Upper lobe of left lung (tissue), 6 donors: Measurements from ENCODE around the gene PPP1R3F. TPM values are rescaled to one million over a fixed set of nuclear protein-coding genes. Genes with fewer than 3 reads are reported as not detected.

Experiments used
- ATAC-seq, 2 donors: fragments of 200-7000 bp; cut with Tn5 transposase; one replicate each; pipeline ENCODE4 v1.9.1; 2022; ENCODE audit warnings: mild to moderate bottlenecking in 2 of 2, moderate library complexity in 2 of 2; ENCODE audit not compliant: low FRiP score in 2 of 2
- DNase-seq, 2 donors: peaks; one replicate each; pipeline ENCODE4 v3.0.0-alpha.2; 2019 to 2020
- H3K27ac ChIP-seq, 4 donors: fragments of 200-600 bp; sonication (generic); one replicate each; pipeline ENCODE4 v1.5.1; 2016 to 2019
- H3K27me3 ChIP-seq, 4 donors: fragments of 200-600 bp; sonication (generic); one replicate each; pipeline ENCODE4 v1.5.1; 2017 to 2019
- H3K36me3 ChIP-seq, 4 donors: fragments of 200-600 bp; sonication (generic); one replicate each; pipeline ENCODE4 v1.5.1; 2016 to 2019
- H3K4me1 ChIP-seq, 4 donors: fragments of 200-600 bp; sonication (generic); one replicate each; pipeline ENCODE4 v1.5.1; 2018 to 2019
- H3K4me3 ChIP-seq, 4 donors: fragments of 200-600 bp; sonication (generic); one replicate each; pipeline ENCODE4 v1.5.1; 2017 to 2019; ENCODE audit warnings: mild to moderate bottlenecking in 2 of 4, moderate library complexity in 1 of 4
- H3K9me3 ChIP-seq, 4 donors: fragments of 200-600 bp; sonication (generic); one replicate each; pipeline ENCODE4 v1.5.1; 2018 to 2019
- CTCF ChIP-seq, 6 experiments: fragments of 450-650 bp in 4 of 6; fragments of 200-600 bp in 2 of 6; sonication (generic) in 2 of 6; IDR thresholded peaks; one replicate each; pipeline ENCODE4 v1.5.1; 2016 to 2019; ENCODE audit warnings: antibody characterized with exemption in 6 of 6
- EP300 ChIP-seq, 4 donors: sonication (generic); formaldehyde crosslinking; IDR thresholded peaks; one replicate each; pipeline ENCODE4 v1.5.1; 2017; ENCODE audit warnings: antibody characterized with exemption in 4 of 4, control low read depth in 2 of 4
- POLR2A ChIP-seq, 4 donors: fragments of 450-650 bp; IDR thresholded peaks; one replicate each; pipeline ENCODE4 v1.5.1; 2016 to 2017; ENCODE audit warnings: antibody characterized with exemption in 4 of 4, mild to moderate bottlenecking in 2 of 4
- POLR2AphosphoS5 ChIP-seq, 2 donors: sonication (generic); formaldehyde crosslinking; IDR thresholded peaks; one replicate each; pipeline ENCODE4 v1.5.1; 2017; ENCODE audit warnings: antibody characterized with exemption in 2 of 2
- WGBS, 2 donors: methylation state at CpG; one replicate each; pipeline ENCODE4 v1.1.5; 2017 to 2018; 5-methylcytosine and 5-hydroxymethylcytosine counted together
- total RNA-seq, 6 donors: library from RNA; depleted of rRNA in 4 of 6; stranded (reverse); fragments of >200 nt in 4 of 6; gene quantifications; one replicate each; pipeline versions ENCODE4 v1.1.0 to v1.2.1, GENCODE V29; 2016 to 2021
- donor health status: DM: no; HTN: no; CAD: no; lungs with moderate emphysema.
- donor health status: DM: no; HTN: yes; CAD: no; lungs with severe emphysema.

PPP1R3F gene
- total RNA-seq, 6 donors from 2014 or later, result 3.3 to 14.9 (median 7.1) TPM

- 83 to 88% methylated on average over 2 to 8 of the region's 10 CpGs for WGBS, 2 donors
- peaks cover 0 to 64% (median 26%) of the 10 kb centered on the region in 4 donors for H3K36me3 ChIP-seq
Measured at GRCh38 chrX:49246541-49246940, 23.1 kb upstream of the PPP1R3F start.

GRCh38 chrX:49247346-49247745 lies 22.2 kb upstream of the PPP1R3F start:
- DNase-seq (no peak), ATAC-seq (no peak)
- no peaks in the 10 kb centered on the region for H3K9me3 ChIP-seq
- H3K36me3 ChIP-seq, result peaks cover 0 to 64% (median 26%) of the 10 kb centered on the region in 4 donors
- no peaks in the 10 kb centered on the region for H3K27me3 ChIP-seq
- 86% methylated on average over 11 of the region's 11 CpGs; no CpG with 5 or more reads in 1 of the 2 donors for WGBS, 2 donors
- no peaks in the 10 kb centered on the region for H3K4me1 ChIP-seq
- H3K27ac ChIP-seq, result no peak overlapping the region
- H3K4me3 ChIP-seq, result no peak overlapping the region
- TF ChIP-seq EP300 (IDR thresholded peaks at IDR 0.05) (no peak), CTCF (IDR thresholded peaks at IDR 0.05) (no peak), POLR2A (IDR thresholded peaks at IDR 0.05) (no peak), POLR2AphosphoS5 (IDR thresholded peaks at IDR 0.05) (no peak)

More at GRCh38 chrX:49246541-49246940, 23.1 kb upstream of the PPP1R3F start:
- TF ChIP-seq POLR2AphosphoS5 (IDR thresholded peaks at IDR 0.05), result no peak
- TF ChIP-seq POLR2A (IDR thresholded peaks at IDR 0.05), result no peak
- H3K27me3 ChIP-seq, result no peaks in the 10 kb centered on the region
- H3K4me3 ChIP-seq, result no peak overlapping the region
- no peak for DNase-seq
- H3K4me1 ChIP-seq, result no peaks in the 10 kb centered on the region
- ATAC-seq, result no peak
- no peaks in the 10 kb centered on the region for H3K9me3 ChIP-seq
- H3K27ac ChIP-seq, result no peak overlapping the region

- no peaks in the 10 kb centered on the region for H3K9me3 ChIP-seq
- TF ChIP-seq POLR2AphosphoS5 (IDR thresholded peaks at IDR 0.05) (no peak), CTCF (IDR thresholded peaks at IDR 0.05) (no peak), EP300 (IDR thresholded peaks at IDR 0.05) (no peak), POLR2A (IDR thresholded peaks at IDR 0.05) (no peak)
- ATAC-seq (no peak), DNase-seq (no peak)
- H3K27ac ChIP-seq, result no peak overlapping the region
- H3K4me1 ChIP-seq, result no peaks in the 10 kb centered on the region
- 91% methylated on average over 26 of the region's 28 CpGs; no CpG with 5 or more reads in 1 of the 2 donors for WGBS, 2 donors
- peaks cover 0 to 59% (median 22%) of the 10 kb centered on the region in 4 donors for H3K36me3 ChIP-seq
- no peaks in the 10 kb centered on the region for H3K27me3 ChIP-seq
- no peak overlapping the region for H3K4me3 ChIP-seq
Measured at GRCh38 chrX:49247916-49248811, 21.4 kb upstream of the PPP1R3F start.

GRCh38 chrX:49249071-49249470 lies 20.5 kb upstream of the PPP1R3F start:
- TF ChIP-seq CTCF (IDR thresholded peaks at IDR 0.05) (no peak), POLR2AphosphoS5 (IDR thresholded peaks at IDR 0.05) (no peak), EP300 (IDR thresholded peaks at IDR 0.05) (no peak), POLR2A (IDR thresholded peaks at IDR 0.05) (no peak)
- DNase-seq, result no peak
- Histone ChIP-seq H3K4me1 (no peaks in the 10 kb centered on the region), H3K9me3 (no peaks in the 10 kb centered on the region), H3K4me3 (no peak overlapping the region), H3K36me3 (peaks cover 0 to 53% (median 19%) of the 10 kb centered on the region in 4 donors), H3K27ac (no peak overlapping the region), H3K27me3 (no peaks in the 10 kb centered on the region)
- 88 to 93% methylated on average over 2 to 6 of the region's 6 CpGs for WGBS, 2 donors
- no peak for ATAC-seq

- 85% methylated on average over 7 of the region's 9 CpGs; no CpG with 5 or more reads in 1 of the 2 donors for WGBS, 2 donors
- Histone ChIP-seq H3K4me3 (no peak overlapping the region), H3K9me3 (no peaks in the 10 kb centered on the region), H3K27me3 (no peaks in the 10 kb centered on the region), H3K27ac (no peak overlapping the region), H3K36me3 (peaks cover 0 to 50% (median 18%) of the 10 kb centered on the region in 4 donors), H3K4me1 (no peaks in the 10 kb centered on the region)
- no peak for ATAC-seq
- TF ChIP-seq CTCF (IDR thresholded peaks at IDR 0.05), result no peak
- TF ChIP-seq POLR2A (IDR thresholded peaks at IDR 0.05), result no peak
- TF ChIP-seq EP300 (IDR thresholded peaks at IDR 0.05), result no peak
- TF ChIP-seq POLR2AphosphoS5 (IDR thresholded peaks at IDR 0.05), result no peak
- DNase-seq, result no peak
Measured at GRCh38 chrX:49249616-49250015, 20.0 kb upstream of the PPP1R3F start.
